Stimulated activated CD8-positive, alpha-beta memory T cell treated with anti-CD3 and anti-CD28 coated beads, Interleukin-4, amount 100 ng/mL, for 1 hour (primary cell): Measurements from ENCODE around the gene FGF18.

ENCODE experiments used
- DNase-seq, 2 donors: peaks; one replicate each; pipeline ENCODE4 v3.0.0-alpha.2; 2020; ENCODE audit warnings: low read depth in 2 of 2, low spot score in 1 of 2

FGF18 gene

GRCh38 chr5:171464829-171465228 is 45.4 kb downstream of the FGF18 start:
- DNase-seq: no peak

GRCh38 chr5:171467107-171467506 is 47.7 kb downstream of the FGF18 start:
- DNase-seq: no peak

GRCh38 chr5:171469326-171469725 is 49.9 kb downstream of the FGF18 start:
- no peak for DNase-seq

GRCh38 chr5:171470420-171470819 is 51.0 kb downstream of the FGF18 start:
- no peak for DNase-seq

- no peak for DNase-seq
These were observed 54.9 kb downstream of the FGF18 start for GRCh38 chr5:171474230-171474813.

- no peak for DNase-seq
These were observed 56.1 kb downstream of the FGF18 start for GRCh38 chr5:171475596-171475995.

- no peak for DNase-seq
These were observed 57.3 kb downstream of the FGF18 start for GRCh38 chr5:171476701-171477100.

GRCh38 chr5:171477101-171477500 is 57.7 kb downstream of the FGF18 start:
- DNase-seq: no peak

GRCh38 chr5:171477666-171478065 is 58.2 kb downstream of the FGF18 start:
- no peak for DNase-seq

- DNase-seq: no peak
These were observed 59.7 kb downstream of the FGF18 start for GRCh38 chr5:171478946-171479775.

GRCh38 chr5:171479776-171480125 is 60.3 kb downstream of the FGF18 start:
- DNase-seq: no peak

- DNase-seq: no peak
These were observed 60.8 kb downstream of the FGF18 start for GRCh38 chr5:171480239-171480638.

- DNase-seq: no peak
These were observed 62.4 kb downstream of the FGF18 start for GRCh38 chr5:171481571-171482433.

- DNase-seq: no peak
These were observed 62.9 kb downstream of the FGF18 start for GRCh38 chr5:171482434-171482730.

- DNase-seq: no peak
These were observed 64.2 kb downstream of the FGF18 start for GRCh38 chr5:171483551-171484135.

GRCh38 chr5:171484460-171484899 is 65.0 kb downstream of the FGF18 start:
- DNase-seq: peak; percentile 11 to 21

- no peak for DNase-seq
These were observed 66.2 kb downstream of the FGF18 start for GRCh38 chr5:171485668-171486067.

- no peak for DNase-seq
These were observed 67.2 kb downstream of the FGF18 start for GRCh38 chr5:171486613-171487012.

- no peak for DNase-seq
These were observed 69.4 kb downstream of the FGF18 start for GRCh38 chr5:171488876-171489275.

GRCh38 chr5:171492781-171493180 is 73.3 kb downstream of the FGF18 start:
- no peak for DNase-seq

- DNase-seq: no peak
These were observed 74.4 kb downstream of the FGF18 start for GRCh38 chr5:171493646-171494393.
